GM23338 (cell line): ENCODE measurements around the gene CNTNAP5. TPM values are rescaled to one million over a fixed set of nuclear protein-coding genes. Genes with fewer than 3 reads are reported as not detected.

Experiments
- CREB1 ChIP-seq: fragments of 250-450 bp; sonication (Bioruptor Pico); IDR thresholded peaks from 2 replicates; pipeline ENCODE4 v1.5.0; 2020; ENCODE audit warnings: low read depth, mild to moderate bottlenecking, moderate library complexity
- EZH2 ChIP-seq: fragments of 200-600 bp; sonication (generic); IDR thresholded peaks from one replicate; pipeline ENCODE4 v1.8.0; 2017; ENCODE audit warnings: antibody characterized with exemption, mild to moderate bottlenecking, low read depth; ENCODE audit not compliant: unreplicated experiment
- JUNB ChIP-seq: IDR thresholded peaks from one replicate; pipeline ENCODE4 v1.6.1; 2016; ENCODE audit warnings: antibody characterized with exemption; ENCODE audit not compliant: unreplicated experiment
- NANOG ChIP-seq: IDR thresholded peaks from 2 replicates; pipeline ENCODE4 v1.6.1; 2016; ENCODE audit warnings: antibody characterized with exemption, borderline replicate concordance
- STAT1 ChIP-seq: IDR thresholded peaks from one replicate; pipeline ENCODE4 v1.6.1; 2016; ENCODE audit warnings: antibody characterized with exemption; ENCODE audit not compliant: unreplicated experiment
- ZNF331 ChIP-seq: fragments of 250-450 bp; sonication (Bioruptor Pico); IDR thresholded peaks from 2 replicates; pipeline ENCODE4 v1.5.0; 2020; ENCODE audit warnings: low read depth, mild to moderate bottlenecking, moderate library complexity
- polyA plus RNA-seq: library from polyadenylated mRNA; unstranded; fragments of >200 nt; fragmentation: Nextera tagmentation; extraction: Ambion mirVana; gene quantifications from 2 replicates; pipeline ENCODE4 v1.2.1, GENCODE V29; 2016
- total RNA-seq: library from RNA; depleted of rRNA; stranded (reverse); fragments of >200 nt; shearing (Covaris generic); gene quantifications from 2 replicates; pipeline ENCODE4 v1.2.3, GENCODE V29; 2014
- TF ChIP-seq, protein P1 (sequence below): fragments of 250-450 bp; sonication (Bioruptor Pico); IDR thresholded peaks from 2 replicates; pipeline ENCODE4 v1.5.0; 2020; ENCODE audit warnings: mild to moderate bottlenecking, moderate library complexity
- TF ChIP-seq, protein P2 (sequence below): IDR thresholded peaks from 2 replicates; pipeline ENCODE4 v1.6.1; 2016; ENCODE audit warnings: antibody characterized with exemption
- TF ChIP-seq, protein P3 (sequence below), 2 experiments: fragments of 200-600 bp in 1 of 2; sonication (generic) in 1 of 2; conservative IDR thresholded peaks; 2 replicates each; pipeline versions ENCODE4 v1.5.1 to v1.6.1; 2016 to 2017; ENCODE audit warnings: antibody characterized with exemption in 2 of 2, low read depth in 2 of 2, mild to moderate bottlenecking in 2 of 2, moderate library complexity in 1 of 2

Gene CNTNAP5
- total and polyA plus RNA-seq, 2 experiments from 2014 or later, result 0.49 to 0.50 TPM

DNA sequence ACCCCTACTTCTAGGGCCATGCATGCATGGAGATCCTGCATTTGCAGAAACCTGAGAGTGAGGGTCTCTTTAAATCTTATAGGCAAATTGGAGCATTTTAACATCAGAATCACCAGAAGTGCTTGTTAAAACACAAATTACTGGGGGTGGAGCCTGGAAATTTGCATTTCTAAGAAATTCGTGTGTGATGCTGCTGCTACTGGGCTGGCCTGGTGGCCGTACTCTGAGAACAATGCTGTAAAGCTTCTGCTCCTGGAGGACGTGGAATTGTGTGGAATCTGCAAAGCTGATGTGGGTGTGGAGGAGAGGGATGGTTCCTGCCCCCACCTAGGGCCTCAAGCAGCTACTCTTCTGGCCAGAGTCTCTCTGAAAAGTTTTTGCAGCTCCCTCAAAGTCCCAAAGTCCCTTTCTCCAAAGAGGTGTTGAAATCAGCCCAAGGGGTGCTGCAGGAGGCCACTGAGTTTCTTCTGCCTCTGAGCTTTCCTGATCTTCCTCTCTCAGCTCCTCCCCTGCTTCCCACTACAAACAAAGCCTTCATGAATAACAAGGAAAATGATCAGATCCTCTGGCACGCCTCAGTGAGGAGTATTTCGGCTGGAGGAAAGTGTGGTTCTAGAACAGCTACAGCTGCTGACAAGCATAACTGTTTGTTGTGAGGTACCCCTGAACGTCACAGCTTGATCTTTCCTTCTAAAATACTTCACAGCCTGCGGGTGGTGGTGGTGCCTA lies 508.3 kb downstream of the CNTNAP5 start (continued):
- TF ChIP-seq, protein P1, sequence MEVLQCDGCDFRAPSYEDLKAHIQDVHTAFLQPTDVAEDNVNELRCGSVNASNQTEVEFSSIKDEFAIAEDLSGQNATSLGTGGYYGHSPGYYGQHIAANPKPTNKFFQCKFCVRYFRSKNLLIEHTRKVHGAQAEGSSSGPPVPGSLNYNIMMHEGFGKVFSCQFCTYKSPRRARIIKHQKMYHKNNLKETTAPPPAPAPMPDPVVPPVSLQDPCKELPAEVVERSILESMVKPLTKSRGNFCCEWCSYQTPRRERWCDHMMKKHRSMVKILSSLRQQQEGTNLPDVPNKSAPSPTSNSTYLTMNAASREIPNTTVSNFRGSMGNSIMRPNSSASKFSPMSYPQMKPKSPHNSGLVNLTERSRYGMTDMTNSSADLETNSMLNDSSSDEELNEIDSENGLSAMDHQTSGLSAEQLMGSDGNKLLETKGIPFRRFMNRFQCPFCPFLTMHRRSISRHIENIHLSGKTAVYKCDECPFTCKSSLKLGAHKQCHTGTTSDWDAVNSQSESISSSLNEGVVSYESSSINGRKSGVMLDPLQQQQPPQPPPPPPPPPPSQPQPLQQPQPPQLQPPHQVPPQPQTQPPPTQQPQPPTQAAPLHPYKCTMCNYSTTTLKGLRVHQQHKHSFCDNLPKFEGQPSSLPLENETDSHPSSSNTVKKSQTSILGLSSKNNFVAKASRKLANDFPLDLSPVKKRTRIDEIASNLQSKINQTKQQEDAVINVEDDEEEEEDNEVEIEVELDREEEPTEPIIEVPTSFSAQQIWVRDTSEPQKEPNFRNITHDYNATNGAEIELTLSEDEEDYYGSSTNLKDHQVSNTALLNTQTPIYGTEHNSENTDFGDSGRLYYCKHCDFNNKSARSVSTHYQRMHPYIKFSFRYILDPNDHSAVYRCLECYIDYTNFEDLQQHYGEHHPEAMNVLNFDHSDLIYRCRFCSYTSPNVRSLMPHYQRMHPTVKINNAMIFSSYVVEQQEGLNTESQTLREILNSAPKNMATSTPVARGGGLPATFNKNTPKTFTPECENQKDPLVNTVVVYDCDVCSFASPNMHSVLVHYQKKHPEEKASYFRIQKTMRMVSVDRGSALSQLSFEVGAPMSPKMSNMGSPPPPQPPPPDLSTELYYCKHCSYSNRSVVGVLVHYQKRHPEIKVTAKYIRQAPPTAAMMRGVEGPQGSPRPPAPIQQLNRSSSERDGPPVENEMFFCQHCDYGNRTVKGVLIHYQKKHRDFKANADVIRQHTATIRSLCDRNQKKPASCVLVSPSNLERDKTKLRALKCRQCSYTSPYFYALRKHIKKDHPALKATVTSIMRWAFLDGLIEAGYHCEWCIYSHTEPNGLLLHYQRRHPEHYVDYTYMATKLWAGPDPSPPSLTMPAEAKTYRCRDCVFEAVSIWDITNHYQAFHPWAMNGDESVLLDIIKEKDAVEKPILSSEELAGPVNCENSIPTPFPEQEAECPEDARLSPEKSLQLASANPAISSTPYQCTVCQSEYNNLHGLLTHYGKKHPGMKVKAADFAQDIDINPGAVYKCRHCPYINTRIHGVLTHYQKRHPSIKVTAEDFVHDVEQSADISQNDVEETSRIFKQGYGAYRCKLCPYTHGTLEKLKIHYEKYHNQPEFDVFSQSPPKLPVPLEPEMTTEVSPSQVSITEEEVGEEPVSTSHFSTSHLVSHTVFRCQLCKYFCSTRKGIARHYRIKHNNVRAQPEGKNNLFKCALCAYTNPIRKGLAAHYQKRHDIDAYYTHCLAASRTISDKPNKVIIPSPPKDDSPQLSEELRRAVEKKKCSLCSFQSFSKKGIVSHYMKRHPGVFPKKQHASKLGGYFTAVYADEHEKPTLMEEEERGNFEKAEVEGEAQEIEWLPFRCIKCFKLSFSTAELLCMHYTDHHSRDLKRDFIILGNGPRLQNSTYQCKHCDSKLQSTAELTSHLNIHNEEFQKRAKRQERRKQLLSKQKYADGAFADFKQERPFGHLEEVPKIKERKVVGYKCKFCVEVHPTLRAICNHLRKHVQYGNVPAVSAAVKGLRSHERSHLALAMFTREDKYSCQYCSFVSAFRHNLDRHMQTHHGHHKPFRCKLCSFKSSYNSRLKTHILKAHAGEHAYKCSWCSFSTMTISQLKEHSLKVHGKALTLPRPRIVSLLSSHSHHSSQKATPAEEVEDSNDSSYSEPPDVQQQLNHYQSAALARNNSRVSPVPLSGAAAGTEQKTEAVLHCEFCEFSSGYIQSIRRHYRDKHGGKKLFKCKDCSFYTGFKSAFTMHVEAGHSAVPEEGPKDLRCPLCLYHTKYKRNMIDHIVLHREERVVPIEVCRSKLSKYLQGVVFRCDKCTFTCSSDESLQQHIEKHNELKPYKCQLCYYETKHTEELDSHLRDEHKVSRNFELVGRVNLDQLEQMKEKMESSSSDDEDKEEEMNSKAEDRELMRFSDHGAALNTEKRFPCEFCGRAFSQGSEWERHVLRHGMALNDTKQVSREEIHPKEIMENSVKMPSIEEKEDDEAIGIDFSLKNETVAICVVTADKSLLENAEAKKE, result no peak
- TF ChIP-seq ZNF331 (no peak), STAT1 (no peak), NANOG (no peak), EZH2 (no peak), CREB1 (no peak), JUNB (no peak)
- TF ChIP-seq, protein P2, sequence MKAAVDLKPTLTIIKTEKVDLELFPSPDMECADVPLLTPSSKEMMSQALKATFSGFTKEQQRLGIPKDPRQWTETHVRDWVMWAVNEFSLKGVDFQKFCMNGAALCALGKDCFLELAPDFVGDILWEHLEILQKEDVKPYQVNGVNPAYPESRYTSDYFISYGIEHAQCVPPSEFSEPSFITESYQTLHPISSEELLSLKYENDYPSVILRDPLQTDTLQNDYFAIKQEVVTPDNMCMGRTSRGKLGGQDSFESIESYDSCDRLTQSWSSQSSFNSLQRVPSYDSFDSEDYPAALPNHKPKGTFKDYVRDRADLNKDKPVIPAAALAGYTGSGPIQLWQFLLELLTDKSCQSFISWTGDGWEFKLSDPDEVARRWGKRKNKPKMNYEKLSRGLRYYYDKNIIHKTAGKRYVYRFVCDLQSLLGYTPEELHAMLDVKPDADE, result no peak
- TF ChIP-seq, protein P3, sequence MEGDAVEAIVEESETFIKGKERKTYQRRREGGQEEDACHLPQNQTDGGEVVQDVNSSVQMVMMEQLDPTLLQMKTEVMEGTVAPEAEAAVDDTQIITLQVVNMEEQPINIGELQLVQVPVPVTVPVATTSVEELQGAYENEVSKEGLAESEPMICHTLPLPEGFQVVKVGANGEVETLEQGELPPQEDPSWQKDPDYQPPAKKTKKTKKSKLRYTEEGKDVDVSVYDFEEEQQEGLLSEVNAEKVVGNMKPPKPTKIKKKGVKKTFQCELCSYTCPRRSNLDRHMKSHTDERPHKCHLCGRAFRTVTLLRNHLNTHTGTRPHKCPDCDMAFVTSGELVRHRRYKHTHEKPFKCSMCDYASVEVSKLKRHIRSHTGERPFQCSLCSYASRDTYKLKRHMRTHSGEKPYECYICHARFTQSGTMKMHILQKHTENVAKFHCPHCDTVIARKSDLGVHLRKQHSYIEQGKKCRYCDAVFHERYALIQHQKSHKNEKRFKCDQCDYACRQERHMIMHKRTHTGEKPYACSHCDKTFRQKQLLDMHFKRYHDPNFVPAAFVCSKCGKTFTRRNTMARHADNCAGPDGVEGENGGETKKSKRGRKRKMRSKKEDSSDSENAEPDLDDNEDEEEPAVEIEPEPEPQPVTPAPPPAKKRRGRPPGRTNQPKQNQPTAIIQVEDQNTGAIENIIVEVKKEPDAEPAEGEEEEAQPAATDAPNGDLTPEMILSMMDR (conservative IDR thresholded peaks at IDR 0.05; ENCODE audit: low read depth in 2 of 2), result no peak
